Endothelial cell of umbilical vein (primary cell): ENCODE measurements around the gene LPCAT3. TPM values are rescaled to one million over a fixed set of nuclear protein-coding genes. Genes with fewer than 3 reads are reported as not detected.

Experiments used
- BruUV-seq: library from RNA; stranded (reverse); fragments of 400-500 nt; replicated peaks from 2 replicates; lab custom pipeline; 2021; lab: Mats Ljungman, UMichigan
- CTCF ChIA-PET: fragments of 300-600, 350-600 bp; sonication (Branson Sonifier 250); formaldehyde crosslinking; loops from one replicate; lab custom pipeline; 2021; ENCODE audit warnings: antibody characterized with exemption, inconsistent platforms; lab: Charles Lee
- POLR2A ChIA-PET: fragments of 300-600, 350-600 bp; sonication (Branson Sonifier 250); formaldehyde crosslinking; loops from one replicate; lab custom pipeline; 2021; ENCODE audit warnings: antibody characterized with exemption, inconsistent platforms; lab: Charles Lee
- DNase-seq: peaks from one replicate; pipeline ENCODE4 v3.0.0-alpha.2; 2011; ENCODE audit warnings: low read depth, low spot score
- FAIRE-seq: peaks from 2 replicates; lab custom pipeline; 2011; peaks lifted over from hg19 to GRCh38; lab: Jason Lieb, UNC
- H2AFZ ChIP-seq: 2 replicates; pipeline ENCODE4 v1.6.0; 2012; ENCODE audit warnings: low read depth, low read length, control low read depth, inconsistent platforms
- H3K27ac ChIP-seq: 2 replicates; pipeline ENCODE4 v1.5.1; 2011; ENCODE audit warnings: low read depth, mild to moderate bottlenecking, control low read depth, low read length, moderate library complexity; ENCODE audit not compliant: insufficient read depth
- H3K27me3 ChIP-seq, 2 experiments: 2 replicates each; pipeline versions ENCODE4 v1.6.0 to v1.6.1; 2011; ENCODE audit warnings: low read length in 2 of 2, mixed read lengths in 1 of 2; ENCODE audit not compliant: control insufficient read depth in 2 of 2, insufficient read depth in 2 of 2
- H3K36me3 ChIP-seq, 2 experiments: 2 replicates in 1 of 2; 3 replicates in 1 of 2; pipeline ENCODE4 v1.5.1; 2011; ENCODE audit warnings: low read length in 2 of 2, mild to moderate bottlenecking in 1 of 2, moderate library complexity in 1 of 2; ENCODE audit not compliant: control insufficient read depth in 2 of 2, insufficient read depth in 2 of 2; ENCODE audit errors: extremely low read depth in 1 of 2
- H3K4me1 ChIP-seq: 3 replicates; pipeline ENCODE4 v1.5.1; 2011; ENCODE audit warnings: mild to moderate bottlenecking, low read length; ENCODE audit not compliant: control insufficient read depth, insufficient read depth; ENCODE audit errors: extremely low read depth
- H3K4me2 ChIP-seq: 2 replicates; pipeline ENCODE4 v1.6.1; 2011; ENCODE audit warnings: low read length, control low read depth, mixed read lengths; ENCODE audit not compliant: insufficient read depth
- H3K4me3 ChIP-seq, 3 experiments: fragments of 200-600 bp in 1 of 3; sonication (generic), shearing (Covaris generic) in 1 of 3; replicated peaks in 1 of 3; 2 replicates each; pipeline ENCODE4 v1.5.1; 2011 to 2016; ENCODE audit warnings: control low read depth in 3 of 3, low read length in 3 of 3, mild to moderate bottlenecking in 2 of 3, inconsistent platforms in 1 of 3, low read depth in 1 of 3, moderate library complexity in 1 of 3; ENCODE audit not compliant: insufficient read depth in 1 of 3
- H3K79me2 ChIP-seq: 2 replicates; pipeline ENCODE4 v1.6.0; 2012; ENCODE audit warnings: low read length, inconsistent platforms; ENCODE audit not compliant: control insufficient read depth, insufficient read depth
- H3K9ac ChIP-seq: replicated peaks from 2 replicates; pipeline ENCODE3; 2011; ENCODE audit warnings: low read length, control low read depth; ENCODE audit not compliant: insufficient read depth; ENCODE audit errors: extremely low read depth
- H3K9me1 ChIP-seq: replicated peaks from 3 replicates; pipeline ENCODE4 v1.6.0; 2011; ENCODE audit warnings: mild to moderate bottlenecking, low read length; ENCODE audit not compliant: control insufficient read depth, insufficient read depth; ENCODE audit errors: extremely low read depth
- H3K9me3 ChIP-seq: replicated peaks from 2 replicates; pipeline ENCODE4 v1.5.1; 2012; ENCODE audit warnings: low read length, inconsistent platforms; ENCODE audit not compliant: control insufficient read depth, insufficient read depth
- H4K20me1 ChIP-seq: replicated peaks from 2 replicates; pipeline ENCODE3; 2011; ENCODE audit warnings: mild to moderate bottlenecking, low read length; ENCODE audit not compliant: control insufficient read depth, insufficient read depth; ENCODE audit errors: extremely low read depth
- EZH2 ChIP-seq: IDR thresholded peaks from 2 replicates; pipeline ENCODE4 v1.6.1; 2012; ENCODE audit warnings: borderline replicate concordance, low read depth, mild to moderate bottlenecking, moderate library complexity, low read length, inconsistent platforms; ENCODE audit not compliant: severe bottlenecking
- FOS ChIP-seq: IDR thresholded peaks from 2 replicates; pipeline ENCODE4 v1.6.1; 2011; ENCODE audit warnings: mild to moderate bottlenecking, low read length, moderate library complexity, borderline replicate concordance; ENCODE audit not compliant: insufficient read depth
- GATA2 ChIP-seq: IDR thresholded peaks from 2 replicates; pipeline ENCODE4 v1.7.0; 2011; ENCODE audit warnings: low read depth, mild to moderate bottlenecking, moderate library complexity, mixed read lengths, low read length; ENCODE audit not compliant: insufficient read length, insufficient read depth
- JUN ChIP-seq: IDR thresholded peaks from 2 replicates; pipeline ENCODE4 v1.6.1; 2011; ENCODE audit warnings: borderline replicate concordance, low read depth; ENCODE audit not compliant: insufficient read length, insufficient read depth
- MAX ChIP-seq: IDR thresholded peaks from 2 replicates; pipeline ENCODE4 v1.6.1; 2011; ENCODE audit not compliant: insufficient read depth, insufficient read length
- MYC ChIP-seq: IDR thresholded peaks from one replicate; pipeline ENCODE4 v1.6.1; 2011; ENCODE audit warnings: mild to moderate bottlenecking, low read depth, low read length
- POLR2A ChIP-seq: IDR thresholded peaks from 2 replicates; pipeline ENCODE4 v1.6.1; 2012; ENCODE audit warnings: low read depth, mild to moderate bottlenecking, control low read depth, low read length
- POLR2AphosphoS5 ChIP-seq: IDR thresholded peaks from 2 replicates; pipeline ENCODE4 v1.6.1; 2012; ENCODE audit warnings: low read depth, mild to moderate bottlenecking, control low read depth, low read length, moderate library complexity; ENCODE audit not compliant: insufficient read depth
- dilution Hi-C: fragments of 300-500 bp; cut with MboI; formaldehyde crosslinking; loops from one replicate; pipeline ENCODE4 v1.15.0; 2019; ENCODE audit warnings: low sequenced_read_pairs; ENCODE audit not compliant: extremely low pct_ligation_motif_present
- intact Hi-C: fragments of 100-400 bp; cut with micrococcal nuclease; formaldehyde crosslinking; loops from one replicate; pipeline ENCODE4 v1.10.0; 2022
- polyA plus RNA-seq, 4 experiments: library from polyadenylated mRNA; depleted of rRNA in 3 of 4; stranded (reverse) in 3 of 4; unstranded in 1 of 4; fragments of >200 nt; gene quantifications; 2 replicates each; pipeline versions ENCODE4 v1.2.1 to v1.2.3, GENCODE V29; 2011 to 2012; ENCODE audit warnings: missing spikeins in 1 of 4
- total RNA-seq: library from RNA; stranded (reverse); gene quantifications from 2 replicates; pipeline ENCODE4 v1.2.3, GENCODE V29; 2021
- TF ChIP-seq, protein P1 (sequence below), 2 donors: IDR thresholded peaks; 1 replicate in 1 of 2; 2 replicates in 1 of 2; pipeline ENCODE4 v1.5.1; 2011; ENCODE audit warnings: low read length in 2 of 2, mild to moderate bottlenecking in 2 of 2, moderate library complexity in 2 of 2, control low read depth in 1 of 2, inconsistent platforms in 1 of 2, low read depth in 1 of 2; ENCODE audit not compliant: insufficient read depth in 1 of 2; ENCODE audit errors: extremely low read depth in 1 of 2

Gene LPCAT3
- total and polyA plus RNA-seq, 2 donors (not counting 3 experiments of a cell fraction or from before 2014, with no cell fraction given) = 29.5 to 36.0 TPM

- H3K79me2 ChIP-seq = peaks cover 51% of the 10 kb centered on the region
- no peak for FAIRE-seq
Observed at GRCh38 chr12:6932766-6933165, 85.5 kb downstream of the LPCAT3 start.

More at GRCh38 chr12:6932766-6933165, 85.5 kb downstream of the LPCAT3 start:
- dilution Hi-C loops = no loop called here
- Histone ChIP-seq H3K36me3 (peaks cover 5 to 20% of the 10 kb centered on the region in 2 experiments), H3K9me1 (no peaks in the 10 kb centered on the region), H3K27ac (no peak overlapping the region), H3K9me3 (no peaks in the 10 kb centered on the region), H3K4me1 (peaks cover 38% of the 10 kb centered on the region), H3K4me3 (no peak overlapping the region), H2AFZ (no peak overlapping the region), H3K4me2 (no peak overlapping the region), H3K27me3 (no peaks in the 10 kb centered on the region), H4K20me1 (peaks cover 8% of the 10 kb centered on the region), H3K9ac (no peak overlapping the region)
- no peak for DNase-seq
- intact Hi-C loops = no loop called here
- BruUV-seq = no TSS peak
- no peak for TF ChIP-seq MYC
- no peak for TF ChIP-seq JUN
- no peak for TF ChIP-seq GATA2
- TF ChIP-seq FOS = no peak
- TF ChIP-seq MAX = no peak
- no peak for TF ChIP-seq POLR2AphosphoS5
- no peak for TF ChIP-seq POLR2A
- TF ChIP-seq EZH2 = no peak
- TF ChIP-seq, protein P1, sequence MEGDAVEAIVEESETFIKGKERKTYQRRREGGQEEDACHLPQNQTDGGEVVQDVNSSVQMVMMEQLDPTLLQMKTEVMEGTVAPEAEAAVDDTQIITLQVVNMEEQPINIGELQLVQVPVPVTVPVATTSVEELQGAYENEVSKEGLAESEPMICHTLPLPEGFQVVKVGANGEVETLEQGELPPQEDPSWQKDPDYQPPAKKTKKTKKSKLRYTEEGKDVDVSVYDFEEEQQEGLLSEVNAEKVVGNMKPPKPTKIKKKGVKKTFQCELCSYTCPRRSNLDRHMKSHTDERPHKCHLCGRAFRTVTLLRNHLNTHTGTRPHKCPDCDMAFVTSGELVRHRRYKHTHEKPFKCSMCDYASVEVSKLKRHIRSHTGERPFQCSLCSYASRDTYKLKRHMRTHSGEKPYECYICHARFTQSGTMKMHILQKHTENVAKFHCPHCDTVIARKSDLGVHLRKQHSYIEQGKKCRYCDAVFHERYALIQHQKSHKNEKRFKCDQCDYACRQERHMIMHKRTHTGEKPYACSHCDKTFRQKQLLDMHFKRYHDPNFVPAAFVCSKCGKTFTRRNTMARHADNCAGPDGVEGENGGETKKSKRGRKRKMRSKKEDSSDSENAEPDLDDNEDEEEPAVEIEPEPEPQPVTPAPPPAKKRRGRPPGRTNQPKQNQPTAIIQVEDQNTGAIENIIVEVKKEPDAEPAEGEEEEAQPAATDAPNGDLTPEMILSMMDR (IDR thresholded peaks at IDR 0.05; ENCODE audit: extremely low read depth in 1 of 2, insufficient read depth in 1 of 2, low read depth in 1 of 2, low read length in 2 of 2) = no peak
- ChIA-PET CTCF (interaction anchor here (1.0 to 3.0 kb wide), 5 partner anchors 8 to 64 kb away, joined by 3 to 23 read pairs (median 4); no protein-coding TSS in a partner anchor), POLR2A (no interaction called here)
